Upper lobe of left lung (tissue), 6 donors: ENCODE data around the gene RNU1-1. TPM values are rescaled to one million over a fixed set of nuclear protein-coding genes. Genes with fewer than 3 reads are reported as not detected.
A peak's percentile ranks its signal among the peaks of the same experiment; 100 is the strongest.
"Not testable (repeated sequence)": the region's sequence is repeated elsewhere in the genome, so short reads cannot be mapped to it uniquely, and the experiment has no call there.

Experiments used
- ATAC-seq, 2 donors: fragments of 200-7000 bp; cut with Tn5 transposase; one replicate each; pipeline ENCODE4 v1.9.1; 2022; ENCODE audit warnings: mild to moderate bottlenecking in 2 of 2, moderate library complexity in 2 of 2; ENCODE audit not compliant: low FRiP score in 2 of 2
- DNase-seq, 2 donors: peaks; one replicate each; pipeline ENCODE4 v3.0.0-alpha.2; 2019 to 2020
- H3K27ac ChIP-seq, 4 donors: fragments of 200-600 bp; sonication (generic); one replicate each; pipeline ENCODE4 v1.5.1; 2016 to 2019
- H3K27me3 ChIP-seq, 4 donors: fragments of 200-600 bp; sonication (generic); one replicate each; pipeline ENCODE4 v1.5.1; 2017 to 2019
- H3K36me3 ChIP-seq, 4 donors: fragments of 200-600 bp; sonication (generic); one replicate each; pipeline ENCODE4 v1.5.1; 2016 to 2019
- H3K4me1 ChIP-seq, 4 donors: fragments of 200-600 bp; sonication (generic); one replicate each; pipeline ENCODE4 v1.5.1; 2018 to 2019
- H3K4me3 ChIP-seq, 4 donors: fragments of 200-600 bp; sonication (generic); one replicate each; pipeline ENCODE4 v1.5.1; 2017 to 2019; ENCODE audit warnings: mild to moderate bottlenecking in 2 of 4, moderate library complexity in 1 of 4
- H3K9me3 ChIP-seq, 4 donors: fragments of 200-600 bp; sonication (generic); one replicate each; pipeline ENCODE4 v1.5.1; 2018 to 2019
- POLR2A ChIP-seq, 4 donors: fragments of 450-650 bp; IDR thresholded peaks; one replicate each; pipeline ENCODE4 v1.5.1; 2016 to 2017; ENCODE audit warnings: antibody characterized with exemption in 4 of 4, mild to moderate bottlenecking in 2 of 4
- POLR2AphosphoS5 ChIP-seq, 2 donors: sonication (generic); formaldehyde crosslinking; IDR thresholded peaks; one replicate each; pipeline ENCODE4 v1.5.1; 2017; ENCODE audit warnings: antibody characterized with exemption in 2 of 2
- WGBS, 2 donors: methylation state at CpG; one replicate each; pipeline ENCODE4 v1.1.5; 2017 to 2018; 5-methylcytosine and 5-hydroxymethylcytosine counted together
- total RNA-seq, 6 donors: library from RNA; depleted of rRNA in 4 of 6; stranded (reverse); fragments of >200 nt in 4 of 6; gene quantifications; one replicate each; pipeline versions ENCODE4 v1.1.0 to v1.2.1, GENCODE V29; 2016 to 2021
- donor health status: DM: no; HTN: no; CAD: no; lungs with moderate emphysema.
- donor health status: DM: no; HTN: yes; CAD: no; lungs with severe emphysema.

Gene RNU1-1
- over 10,000 TPM in 1 of 6 donors, 1,000 to 10,000 TPM in 2, under 1 TPM in 3; under 0.01 to 14,413 (median 1,360) TPM for total RNA-seq

DNA sequence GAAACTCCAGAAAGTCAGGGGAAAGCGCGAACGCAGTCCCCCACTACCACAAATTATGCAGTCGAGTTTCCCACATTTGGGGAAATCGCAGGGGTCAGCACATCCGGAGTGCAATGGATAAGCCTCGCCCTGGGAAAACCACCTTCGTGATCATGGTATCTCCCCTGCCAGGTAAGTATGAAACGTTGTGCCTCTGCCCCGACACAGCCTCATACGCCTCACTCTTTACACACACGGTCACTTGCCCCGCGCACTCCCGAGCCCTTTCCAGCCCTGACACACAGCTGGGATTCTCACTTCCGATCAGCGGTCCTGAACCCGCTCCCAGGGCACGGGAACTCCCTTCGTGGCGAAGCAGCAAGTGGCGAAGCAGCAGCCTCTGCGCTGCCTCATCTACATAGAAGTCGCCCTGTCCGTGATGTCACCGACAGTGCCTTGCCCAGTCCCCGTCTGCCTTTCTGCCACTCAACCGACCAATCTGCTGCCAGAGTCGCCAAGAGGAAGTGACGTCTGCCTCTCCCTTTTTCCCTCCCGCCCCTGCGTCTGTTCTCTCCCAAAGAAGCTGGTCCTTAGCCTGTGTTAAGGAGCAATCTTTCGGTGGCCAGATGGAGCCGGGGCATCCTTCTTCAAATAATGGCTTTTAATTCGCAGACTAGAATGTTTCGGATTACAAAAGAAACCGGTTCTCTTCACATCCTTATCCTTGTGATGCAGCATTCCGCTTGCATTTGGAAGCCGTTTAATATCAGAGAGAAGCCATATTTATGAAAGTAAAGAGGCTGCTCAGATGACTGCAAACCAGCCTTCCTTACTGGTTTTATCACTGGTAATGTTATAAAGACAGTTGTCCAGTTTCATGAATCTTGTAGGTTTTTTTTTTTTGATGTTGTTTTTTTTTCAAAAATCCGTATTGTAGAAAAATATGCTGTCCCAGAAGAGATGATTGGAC, at the start of gene RNU1-1:
RNU1-1 (minus strand) TSS at position 179 of the 949 bp plus-strand sequence.
- not testable (repeated sequence) for H3K4me1 ChIP-seq, H3K27me3 ChIP-seq, H3K36me3 ChIP-seq, H3K9me3 ChIP-seq
- ATAC-seq (peak in 1 of 2 donors; percentile 39), DNase-seq (peak; percentile 36 to 89)
- Histone ChIP-seq H3K27ac (peak within 1 kb of the TSS; percentile 75 to 88 (median 84)), H3K4me3 (peak within 1 kb of the TSS in 3 of 4 donors; percentile 21 to 37 (median 29))
- 3 to 15% methylated on average over 4 to 27 of the region's 40 CpGs for WGBS, 2 donors
- peak in 1 of 4 donors; percentile 49 for TF ChIP-seq POLR2A (IDR thresholded peaks at IDR 0.05)
- peak; percentile 54 to 73 for TF ChIP-seq POLR2AphosphoS5 (IDR thresholded peaks at IDR 0.05)

DNA sequence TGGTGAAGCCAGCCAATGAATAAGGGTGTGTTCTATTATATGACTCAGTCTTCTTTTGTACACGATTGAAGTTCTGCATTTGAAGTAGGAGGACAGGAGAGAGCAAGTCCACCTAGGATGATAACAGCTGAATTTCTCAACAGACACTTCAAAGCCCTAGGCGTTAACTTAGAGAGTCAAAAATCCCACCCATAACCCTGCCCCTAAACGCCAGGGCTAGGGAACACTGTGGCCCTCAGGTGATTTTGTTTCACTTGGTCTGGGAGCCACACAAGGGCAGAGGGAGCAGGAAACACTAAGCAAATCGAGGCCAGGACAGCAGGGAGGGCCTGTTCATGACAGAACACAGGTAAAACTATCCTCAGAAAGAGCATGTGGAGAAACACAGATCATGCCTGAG, 47.0 kb upstream of the RNU1-1 start:
- H3K4me1 ChIP-seq, DNase-seq, H3K27me3 ChIP-seq, H3K9me3 ChIP-seq, H3K36me3 ChIP-seq, H3K4me3 ChIP-seq, ATAC-seq, H3K27ac ChIP-seq: not testable (repeated sequence)
- WGBS, 2 donors: 70 to 83% methylated on average over 2 to 3 of the region's 4 CpGs

- H3K4me1 ChIP-seq, H3K27ac ChIP-seq, H3K36me3 ChIP-seq, ATAC-seq, H3K4me3 ChIP-seq, DNase-seq, H3K9me3 ChIP-seq, H3K27me3 ChIP-seq: not testable (repeated sequence)
- 78 to 79% methylated on average over 5 to 6 of the region's 6 CpGs for WGBS, 2 donors
Observed at GRCh38 chr1:16560498-16560897, 46.4 kb upstream of the RNU1-1 start.

- WGBS, 2 donors: no CpG with 5 or more reads among the region's 5 CpGs
- H3K36me3 ChIP-seq, ATAC-seq: not testable (repeated sequence)
Observed at GRCh38 chr1:16559688-16560087, 45.6 kb upstream of the RNU1-1 start.

GRCh38 chr1:16557034-16557433, 42.9 kb upstream of the RNU1-1 start:
- H3K27ac ChIP-seq, H3K27me3 ChIP-seq, H3K36me3 ChIP-seq, H3K4me1 ChIP-seq, H3K9me3 ChIP-seq, ATAC-seq, H3K4me3 ChIP-seq, DNase-seq: not testable (repeated sequence)
- WGBS, 2 donors: 100% methylated on average over 1 to 2 of the region's 3 CpGs

More at GRCh38 chr1:16559688-16560087, 45.6 kb upstream of the RNU1-1 start:
- not testable (repeated sequence) for H3K27me3 ChIP-seq, DNase-seq, H3K4me3 ChIP-seq, H3K4me1 ChIP-seq, H3K27ac ChIP-seq, H3K9me3 ChIP-seq

GRCh38 chr1:16553244-16553643, 39.2 kb upstream of the RNU1-1 start:
- peak in 1 of 2 donors; percentile 73 for ATAC-seq

GRCh38 chr1:16550212-16550918, 36.3 kb upstream of the RNU1-1 start:
- 60 to 78% methylated on average over 1 of the region's 1 CpG for WGBS, 2 donors
- not testable (repeated sequence) for H3K36me3 ChIP-seq, H3K4me3 ChIP-seq, DNase-seq, H3K27ac ChIP-seq, H3K9me3 ChIP-seq, H3K27me3 ChIP-seq, H3K4me1 ChIP-seq
- ATAC-seq: peak in 1 of 2 donors; percentile 53

More at GRCh38 chr1:16553244-16553643, 39.2 kb upstream of the RNU1-1 start:
- not testable (repeated sequence) for H3K9me3 ChIP-seq, H3K36me3 ChIP-seq, DNase-seq, H3K4me3 ChIP-seq, H3K27ac ChIP-seq, H3K4me1 ChIP-seq, H3K27me3 ChIP-seq
- 80 to 93% methylated on average over 5 to 9 of the region's 11 CpGs for WGBS, 2 donors

DNA sequence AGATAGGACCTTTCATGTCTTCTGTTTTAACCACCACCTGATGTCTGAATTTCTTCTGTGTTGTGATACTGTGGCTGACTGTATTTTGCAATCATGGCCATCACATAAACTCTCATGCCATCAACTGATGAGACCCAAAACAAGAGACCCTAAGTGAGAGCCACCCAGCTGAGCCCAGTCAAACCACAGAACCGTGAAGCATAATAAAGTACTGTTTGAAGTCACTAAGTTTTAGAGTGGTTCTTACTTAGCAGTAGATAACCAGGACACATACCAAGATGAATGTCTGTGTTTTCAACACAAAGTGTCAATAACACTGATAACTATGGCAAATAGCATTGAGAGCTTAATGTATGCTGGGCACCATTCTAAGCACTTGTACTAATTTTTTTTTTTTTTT, 35.5 kb upstream of the RNU1-1 start:
- H3K9me3 ChIP-seq, H3K27ac ChIP-seq, H3K4me3 ChIP-seq, DNase-seq, H3K36me3 ChIP-seq, H3K27me3 ChIP-seq, H3K4me1 ChIP-seq: not testable (repeated sequence)
- 40 to 67% methylated on average over 1 of the region's 1 CpG for WGBS, 2 donors
- peak in 1 of 2 donors; percentile 51 for ATAC-seq

DNA sequence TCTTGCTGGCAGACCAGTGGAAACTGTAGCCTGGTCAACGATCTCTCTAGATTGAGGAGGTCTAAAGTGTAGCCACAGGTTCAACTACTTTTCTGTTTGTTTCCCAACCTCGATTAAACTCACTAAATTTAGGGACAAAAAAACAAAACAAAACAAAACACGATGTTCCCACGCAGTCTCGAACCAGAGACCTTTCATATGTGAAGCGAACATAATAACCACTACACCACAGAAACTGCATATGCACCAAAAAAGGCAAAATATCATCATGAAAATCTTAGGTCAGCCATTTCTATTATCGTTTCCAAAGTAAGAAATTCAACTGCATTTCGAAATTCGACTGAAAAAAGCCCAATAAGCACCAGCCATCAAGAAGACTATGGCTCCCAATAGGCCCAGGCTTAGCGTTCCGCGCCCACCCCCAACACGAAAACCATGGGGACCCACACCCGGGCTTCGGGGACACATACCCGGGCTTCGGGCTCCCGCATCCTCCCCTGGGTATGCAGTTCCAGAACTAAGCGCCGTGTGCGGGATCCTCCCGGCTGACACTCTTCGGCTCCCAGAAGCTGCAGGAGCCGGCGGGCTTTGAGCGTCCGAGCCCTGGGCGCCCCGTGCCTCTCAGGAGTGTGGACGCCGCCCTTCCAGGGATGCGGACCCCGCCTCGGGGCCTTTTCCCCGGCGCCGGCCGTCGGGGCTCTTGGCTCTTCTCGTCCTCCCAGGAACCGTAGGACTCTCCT, 33.6 kb upstream of the RNU1-1 start:
- H3K27ac ChIP-seq, DNase-seq, H3K36me3 ChIP-seq, H3K4me3 ChIP-seq, H3K9me3 ChIP-seq, H3K27me3 ChIP-seq, H3K4me1 ChIP-seq: not testable (repeated sequence)
- ATAC-seq: peak in 1 of 2 donors; percentile 23
- 44 to 68% methylated on average over 1 to 2 of the region's 41 CpGs for WGBS, 2 donors

DNA sequence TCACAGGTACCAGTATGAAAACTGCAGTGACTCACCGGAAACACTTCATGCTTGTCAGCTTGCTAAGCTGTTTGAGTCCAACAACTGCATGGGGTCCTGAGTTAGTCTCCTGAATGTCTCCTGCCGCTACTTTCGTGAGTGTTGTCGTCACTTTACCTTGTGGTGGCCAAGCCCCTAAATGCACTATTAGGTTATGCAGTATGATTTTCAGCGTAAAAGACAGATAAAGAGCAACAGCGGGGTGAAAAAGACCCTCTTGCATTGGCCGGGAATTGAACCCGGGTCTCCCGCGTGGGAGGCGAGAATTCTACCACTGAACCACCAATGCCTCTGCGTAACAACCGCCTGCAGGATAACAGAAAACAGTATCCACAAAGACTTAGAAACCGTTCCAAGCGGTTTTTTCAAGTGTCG, 31.6 kb upstream of the RNU1-1 start:
- WGBS, 2 donors: 48 to 49% methylated on average over 8 to 11 of the region's 16 CpGs
- not testable (repeated sequence) for H3K27me3 ChIP-seq, H3K36me3 ChIP-seq, H3K4me3 ChIP-seq, H3K9me3 ChIP-seq, DNase-seq, H3K27ac ChIP-seq, H3K4me1 ChIP-seq
- ATAC-seq: peak in 1 of 2 donors; percentile 19

DNA sequence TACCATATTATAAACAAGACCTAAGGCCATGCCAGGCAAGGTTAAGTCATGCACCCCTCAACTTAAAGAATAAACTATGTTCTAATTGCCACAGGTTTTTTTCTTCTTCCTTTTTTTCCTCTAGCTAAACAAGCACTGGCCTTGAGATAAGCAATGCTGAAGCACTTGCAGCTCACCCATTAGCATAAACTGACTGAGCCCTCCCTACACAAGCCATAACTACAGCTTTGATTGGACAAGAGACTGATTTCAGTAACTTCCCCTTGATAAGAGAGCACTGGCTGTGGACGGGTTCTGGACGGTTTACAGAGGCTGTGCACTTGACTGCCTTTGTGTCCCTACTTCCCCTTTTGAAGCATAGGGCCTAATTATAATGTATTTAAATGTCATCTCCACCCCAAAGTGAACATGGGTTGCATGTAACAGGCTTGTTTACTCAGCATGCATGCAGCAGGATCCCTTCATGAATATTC, 26.4 kb upstream of the RNU1-1 start:
- WGBS, 2 donors: no CpG with 5 or more reads among the region's 2 CpGs
- ATAC-seq, H3K4me3 ChIP-seq, H3K4me1 ChIP-seq, DNase-seq, H3K27me3 ChIP-seq, H3K36me3 ChIP-seq, H3K27ac ChIP-seq, H3K9me3 ChIP-seq: not testable (repeated sequence)

- H3K4me3 ChIP-seq, H3K27ac ChIP-seq, DNase-seq, ATAC-seq, H3K36me3 ChIP-seq, H3K9me3 ChIP-seq: not testable (repeated sequence)
- H3K27me3 ChIP-seq: peaks cover 0 to 12% (median 4%) of the 10 kb centered on the region in 4 donors
- 66 to 73% methylated on average over 5 to 6 of the region's 6 CpGs for WGBS, 2 donors
- peaks cover 3 to 15% (median 7%) of the 10 kb centered on the region in 4 donors for H3K4me1 ChIP-seq
Observed at GRCh38 chr1:16537528-16537927, 23.4 kb upstream of the RNU1-1 start.
